Neural progenitor cell (in vitro differentiated cells): ENCODE measurements around the gene WWOX.

Source experiments
- CTCF ChIP-seq: fragments of 200-600 bp; sonication (generic); IDR thresholded peaks from 2 replicates; pipeline ENCODE4 v1.5.1; 2017; ENCODE audit warnings: antibody characterized with exemption, mild to moderate bottlenecking
- EZH2 ChIP-seq: fragments of 200-600 bp; sonication (generic); IDR thresholded peaks from 2 replicates; pipeline ENCODE4 v1.6.1; 2017; ENCODE audit warnings: antibody characterized with exemption, mild to moderate bottlenecking, moderate library complexity
- EZH2phosphoT487 ChIP-seq: fragments of 200-600 bp; sonication (generic); IDR thresholded peaks from 2 replicates; pipeline ENCODE4 v1.6.1; 2017; ENCODE audit warnings: antibody characterized with exemption

GRCh38 chr16:78385086-78385805 lies 285.8 kb downstream of the WWOX start:
- TF ChIP-seq EZH2, result no peak
- no peak for TF ChIP-seq CTCF
- TF ChIP-seq EZH2phosphoT487, result no peak
